Stimulated activated CD4-positive, alpha-beta T cell treated with anti-CD3 and anti-CD28 coated beads, Interleukin-4, amount 100 ng/mL, for 4 hours (primary cell): ENCODE results near the gene PLEKHM3.

Source experiments
- DNase-seq, 2 experiments: peaks; one replicate each; pipeline ENCODE4 v3.0.0-alpha.2; 2020

The PLEKHM3 gene

DNA sequence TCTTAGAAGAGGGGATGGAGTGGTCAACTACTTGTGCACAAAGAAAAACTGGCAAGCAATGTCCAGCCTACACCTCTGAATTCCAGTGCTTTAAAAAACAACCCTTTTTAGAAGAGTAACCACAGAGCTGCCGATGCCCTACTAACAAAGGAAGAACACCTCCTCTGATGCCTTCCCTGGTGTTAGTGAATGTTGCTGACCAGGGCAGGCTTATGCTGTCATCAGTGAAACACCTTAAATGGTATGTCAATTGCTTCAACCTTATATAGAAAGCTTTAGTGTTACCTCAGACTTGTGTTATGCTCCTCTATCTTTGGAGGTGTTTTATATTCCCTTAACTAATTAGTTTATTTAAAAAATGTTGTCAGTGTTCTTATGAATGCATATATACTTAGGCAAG lies 175.9 kb downstream of the PLEKHM3 start:
- no peak for DNase-seq

DNA sequence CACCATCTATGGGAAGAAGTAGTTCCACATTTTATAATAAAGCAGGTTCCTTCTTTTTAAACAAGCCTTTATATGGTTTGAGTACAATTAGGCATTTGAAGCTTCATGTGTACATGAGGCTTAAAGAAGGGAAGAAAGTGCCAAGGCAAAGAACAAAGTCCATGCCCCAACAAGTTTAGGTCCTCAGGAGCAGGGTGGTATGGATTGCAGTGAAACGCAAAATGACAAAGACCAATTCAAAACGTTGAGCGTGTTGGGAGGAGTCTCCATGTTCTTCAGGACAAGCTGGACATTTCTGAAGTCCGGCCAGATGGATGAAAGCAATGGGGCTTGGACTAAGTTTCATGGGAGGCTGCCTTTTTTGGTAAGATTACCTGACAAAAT lies 176.8 kb downstream of the PLEKHM3 start:
- DNase-seq, result no peak

GRCh38 chr2:207847807-207848544 lies 177.4 kb downstream of the PLEKHM3 start:
- DNase-seq, result no peak

- DNase-seq, result no peak
These were observed 178.1 kb downstream of the PLEKHM3 start for GRCh38 chr2:207847098-207847806.

DNA sequence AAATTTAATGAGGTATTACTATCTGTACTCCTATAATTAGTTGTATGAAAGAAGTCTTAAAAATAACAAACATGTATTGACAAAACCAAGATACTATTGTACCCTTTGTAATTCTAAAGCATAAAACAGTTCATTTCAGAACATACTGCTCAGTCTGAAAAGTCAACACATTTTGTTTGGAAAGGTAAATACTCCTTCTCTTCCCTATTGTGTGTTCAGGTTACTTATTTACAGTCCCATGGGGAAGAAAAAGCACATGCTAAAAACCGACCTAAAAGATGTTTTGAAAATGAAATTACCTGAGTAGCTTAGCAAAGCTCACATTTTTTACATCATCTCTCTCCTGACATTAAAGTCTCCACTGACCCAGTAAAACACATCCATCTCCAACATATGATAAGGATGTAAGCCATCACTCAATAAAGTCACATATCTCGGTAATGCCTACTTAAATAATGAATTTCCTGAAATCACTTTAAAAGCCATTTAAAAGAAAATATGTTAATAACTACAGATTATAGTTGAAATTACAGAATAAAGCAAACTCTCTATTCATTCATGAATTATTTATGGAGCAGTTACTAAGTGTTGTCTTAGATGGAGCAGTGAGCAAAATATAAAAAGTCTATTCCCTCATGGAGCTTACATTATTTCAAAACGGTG lies 180.0 kb downstream of the PLEKHM3 start:
- no peak for DNase-seq

DNA sequence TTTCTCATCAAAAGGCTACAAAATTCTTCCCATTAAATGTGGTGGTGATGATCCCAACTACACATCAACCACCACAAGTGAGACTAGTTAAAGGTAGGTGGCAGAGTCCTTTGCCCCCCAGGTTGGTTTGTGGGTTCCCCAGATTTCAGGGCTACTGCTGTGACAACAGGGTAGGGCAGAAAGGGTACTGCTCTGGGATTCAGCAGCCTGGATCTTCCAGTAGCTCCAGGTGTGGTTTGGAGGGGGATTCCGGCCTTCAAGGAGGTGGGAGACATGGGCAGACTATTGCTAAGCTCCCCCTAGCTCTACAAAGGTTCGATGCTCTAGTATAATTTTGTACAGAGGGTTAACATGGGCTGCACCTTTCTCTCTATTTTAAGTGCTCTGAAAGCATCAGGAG lies 180.7 kb downstream of the PLEKHM3 start:
- DNase-seq, result no peak

GRCh38 chr2:207840101-207840500 lies 185.2 kb downstream of the PLEKHM3 start:
- DNase-seq, result no peak

DNA sequence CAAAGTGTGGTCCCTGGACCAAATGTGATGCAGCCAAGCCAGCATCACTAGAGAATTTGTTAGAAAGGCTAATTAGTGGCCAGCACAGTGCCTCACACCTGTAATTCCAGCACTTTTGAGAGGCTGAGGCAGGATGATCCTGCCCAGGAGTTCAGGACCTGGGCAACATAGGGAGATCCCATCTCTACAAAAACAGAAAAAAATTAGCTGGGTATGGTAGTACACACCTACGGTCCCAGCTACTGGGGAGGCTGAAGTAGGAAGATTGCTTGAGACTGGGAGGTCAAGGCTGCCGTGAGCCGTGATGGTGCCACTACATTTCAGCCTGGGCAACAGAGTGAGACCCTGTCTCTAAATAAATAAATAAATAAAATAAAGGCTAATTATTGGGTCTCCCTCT lies 185.8 kb downstream of the PLEKHM3 start:
- DNase-seq, result no peak

DNA sequence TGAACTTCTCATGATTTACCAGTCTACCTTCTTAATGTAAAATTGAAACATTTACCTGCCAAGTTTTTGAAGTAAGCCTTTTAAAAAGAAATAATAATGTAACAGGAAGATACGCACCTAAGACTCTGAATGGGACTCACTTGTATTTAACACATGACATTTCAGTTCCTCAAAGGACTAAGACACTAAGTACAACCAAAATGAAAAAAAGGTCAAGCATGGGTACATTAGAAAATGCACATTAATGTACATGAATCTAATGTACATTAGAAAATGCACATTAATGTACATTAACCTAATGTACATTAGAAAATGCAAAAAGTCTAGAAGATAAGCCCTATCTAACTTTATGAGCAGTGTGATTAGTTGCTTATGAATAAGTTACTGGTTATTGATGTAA lies 186.3 kb downstream of the PLEKHM3 start:
- DNase-seq, result no peak

DNA sequence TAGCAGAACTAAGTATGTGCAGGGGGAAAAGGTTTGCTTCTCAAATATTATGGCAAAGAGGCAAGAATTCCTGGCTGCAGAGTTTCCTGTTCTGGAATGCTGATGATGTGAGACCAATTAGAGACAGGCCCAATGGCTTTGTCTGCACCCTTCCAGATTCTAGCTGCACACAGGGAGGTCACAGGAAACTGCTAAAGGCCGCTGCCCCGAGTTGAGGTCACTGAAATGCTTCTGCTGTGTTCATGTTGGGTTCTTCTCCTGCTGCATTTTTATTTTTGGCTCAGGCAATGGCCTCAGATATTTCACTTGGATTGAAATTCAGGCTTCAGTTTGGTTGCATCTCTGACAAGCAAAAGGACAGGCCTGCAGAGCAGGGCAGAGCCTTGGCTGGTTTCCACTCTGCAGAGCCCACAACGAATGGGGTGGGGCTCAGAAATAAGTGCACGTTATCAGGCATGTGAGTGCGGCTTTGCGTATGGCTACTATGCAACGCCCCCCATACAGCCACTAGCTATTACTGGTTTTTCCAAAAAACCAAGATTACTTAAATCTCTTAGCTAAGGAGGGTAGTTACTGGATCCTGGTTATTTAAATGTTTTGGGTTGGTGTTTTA lies 188.7 kb downstream of the PLEKHM3 start:
- no peak for DNase-seq

GRCh38 chr2:207835805-207836204 lies 189.5 kb downstream of the PLEKHM3 start:
- no peak for DNase-seq

DNA sequence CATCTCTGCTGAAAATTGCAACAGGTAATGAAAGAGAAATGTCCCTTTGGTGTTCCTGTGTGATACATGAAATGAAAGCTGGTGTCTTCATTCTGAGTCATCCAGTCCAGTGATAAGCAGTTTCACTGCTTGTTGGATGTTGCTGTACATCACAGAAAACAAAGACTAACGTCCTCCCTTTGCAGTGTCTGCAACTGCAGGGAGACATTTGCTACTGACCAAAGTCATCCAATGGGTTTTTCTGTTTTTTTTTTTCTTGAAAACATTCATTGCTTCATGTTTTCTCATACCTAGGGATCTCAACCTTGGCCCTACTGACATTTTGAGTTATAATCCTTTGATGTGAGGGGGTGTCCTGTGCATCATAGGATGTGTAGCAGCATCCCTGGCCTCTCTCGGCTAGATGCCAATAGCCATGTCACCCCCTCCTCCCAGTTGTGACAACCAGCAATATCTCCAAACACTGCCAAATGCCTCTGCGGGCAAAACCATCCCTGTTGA lies 192.0 kb downstream of the PLEKHM3 start:
- DNase-seq, result no peak

GRCh38 chr2:207831584-207832248 lies 193.6 kb downstream of the PLEKHM3 start:
- no peak for DNase-seq

DNA sequence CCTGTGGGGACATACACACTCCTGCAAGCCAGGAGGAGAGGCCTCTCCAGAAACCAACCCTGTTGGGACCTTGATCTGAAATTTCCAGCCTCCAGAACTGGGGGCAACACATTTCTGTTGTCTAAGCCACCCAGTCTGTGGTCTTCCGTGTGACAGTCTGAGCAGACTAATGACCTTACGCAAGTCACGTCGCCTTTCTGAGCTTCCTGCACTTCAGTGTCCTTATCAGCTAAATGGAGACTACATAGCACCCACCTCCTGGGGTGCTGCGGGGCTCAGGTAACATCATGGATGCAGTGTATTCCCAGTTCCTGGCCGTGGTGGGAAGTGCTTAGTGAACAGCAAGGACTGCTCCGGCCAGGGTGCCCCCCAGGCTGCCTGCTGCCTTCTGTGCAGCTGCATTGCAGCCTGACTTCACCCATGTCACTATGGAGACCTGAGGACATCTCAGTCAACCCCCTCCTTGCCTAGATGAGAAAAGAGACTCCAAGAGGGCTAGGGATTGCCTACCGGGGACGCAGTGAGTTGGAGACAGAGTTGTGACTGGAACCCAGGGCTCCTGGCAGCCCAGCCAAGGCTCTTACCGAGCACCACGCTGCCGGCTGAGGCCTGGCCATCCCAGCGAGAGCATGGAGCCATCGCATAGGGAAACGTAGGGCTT lies 194.4 kb downstream of the PLEKHM3 start:
- DNase-seq, result no peak

GRCh38 chr2:207828361-207829057 lies 196.8 kb downstream of the PLEKHM3 start:
- DNase-seq, result no peak

GRCh38 chr2:207825978-207826377 lies 199.3 kb downstream of the PLEKHM3 start:
- DNase-seq, result no peak

- no peak for DNase-seq
These were observed 200.0 kb downstream of the PLEKHM3 start for GRCh38 chr2:207825045-207825954.

DNA sequence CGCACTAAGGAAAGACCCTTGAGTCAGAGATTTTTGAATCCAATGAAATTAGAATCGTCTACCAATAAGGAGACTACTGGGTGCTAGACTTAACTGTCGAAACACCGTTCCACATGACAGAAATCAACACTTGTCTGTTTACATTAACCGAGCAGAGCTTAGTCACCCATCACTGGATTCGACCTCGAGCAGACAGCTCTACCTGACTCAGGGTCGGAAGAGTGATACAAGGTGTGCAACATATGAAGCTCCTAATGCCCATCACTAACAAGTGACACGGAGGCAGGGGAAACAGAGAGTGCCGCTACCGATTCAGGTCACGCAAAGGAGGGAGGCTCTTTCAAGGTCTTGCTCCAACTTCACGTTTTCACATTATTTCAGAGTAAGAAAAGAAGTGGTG lies 201.5 kb downstream of the PLEKHM3 start:
- DNase-seq, result no peak

- no peak for DNase-seq
These were observed 205.2 kb downstream of the PLEKHM3 start for GRCh38 chr2:207819839-207820784.
